DMS53 (cell line): ENCODE data around the gene PUM2.

Experiments
- DNase-seq: peaks from one replicate; lab custom pipeline; 2025; lab: John Stamatoyannopoulos, UW

The PUM2 gene

DNA sequence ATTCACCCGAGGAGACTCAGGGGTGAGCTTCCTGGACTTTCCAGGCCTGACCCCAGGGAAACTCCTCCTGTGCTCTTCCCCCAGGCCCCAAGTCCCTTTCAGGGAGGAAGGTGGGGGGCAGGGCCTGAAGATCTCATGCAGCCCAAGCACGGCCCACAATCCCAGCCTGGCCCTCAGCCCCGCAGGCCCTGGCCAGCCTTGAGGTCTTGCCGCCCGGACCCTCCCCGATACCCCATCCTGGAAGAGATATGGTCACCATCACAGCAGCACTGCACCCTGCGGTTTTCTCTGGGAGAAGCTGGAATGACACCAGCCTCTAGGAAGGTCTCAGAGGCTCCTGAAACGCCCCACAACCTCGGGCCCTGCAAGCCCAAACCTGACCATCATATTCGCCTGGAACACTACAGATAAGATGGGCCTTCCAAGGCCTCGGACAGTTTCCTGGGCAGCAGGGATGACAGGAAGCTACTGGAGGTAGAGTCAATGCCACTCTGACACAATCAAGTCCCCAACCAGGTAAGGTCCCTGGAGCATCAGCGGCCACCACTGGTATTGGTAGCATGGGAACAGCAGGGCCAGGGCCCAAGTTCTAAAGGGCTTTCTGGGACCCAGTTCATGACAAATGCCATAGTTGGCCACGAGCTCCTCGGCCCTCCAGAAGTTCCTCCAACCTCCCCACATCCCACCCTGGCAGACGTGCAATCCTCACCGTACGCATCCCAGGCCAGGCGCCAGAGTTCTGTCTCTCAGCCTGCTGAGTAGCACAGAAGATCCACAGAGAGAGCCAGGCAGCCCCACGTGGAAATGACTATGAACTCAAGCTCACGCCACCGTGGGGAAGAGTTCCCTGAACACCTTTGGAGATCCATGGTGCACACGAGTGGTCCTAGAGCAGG lies 134.3 kb downstream of the PUM2 start:
- DNase-seq, result no peak

DNA sequence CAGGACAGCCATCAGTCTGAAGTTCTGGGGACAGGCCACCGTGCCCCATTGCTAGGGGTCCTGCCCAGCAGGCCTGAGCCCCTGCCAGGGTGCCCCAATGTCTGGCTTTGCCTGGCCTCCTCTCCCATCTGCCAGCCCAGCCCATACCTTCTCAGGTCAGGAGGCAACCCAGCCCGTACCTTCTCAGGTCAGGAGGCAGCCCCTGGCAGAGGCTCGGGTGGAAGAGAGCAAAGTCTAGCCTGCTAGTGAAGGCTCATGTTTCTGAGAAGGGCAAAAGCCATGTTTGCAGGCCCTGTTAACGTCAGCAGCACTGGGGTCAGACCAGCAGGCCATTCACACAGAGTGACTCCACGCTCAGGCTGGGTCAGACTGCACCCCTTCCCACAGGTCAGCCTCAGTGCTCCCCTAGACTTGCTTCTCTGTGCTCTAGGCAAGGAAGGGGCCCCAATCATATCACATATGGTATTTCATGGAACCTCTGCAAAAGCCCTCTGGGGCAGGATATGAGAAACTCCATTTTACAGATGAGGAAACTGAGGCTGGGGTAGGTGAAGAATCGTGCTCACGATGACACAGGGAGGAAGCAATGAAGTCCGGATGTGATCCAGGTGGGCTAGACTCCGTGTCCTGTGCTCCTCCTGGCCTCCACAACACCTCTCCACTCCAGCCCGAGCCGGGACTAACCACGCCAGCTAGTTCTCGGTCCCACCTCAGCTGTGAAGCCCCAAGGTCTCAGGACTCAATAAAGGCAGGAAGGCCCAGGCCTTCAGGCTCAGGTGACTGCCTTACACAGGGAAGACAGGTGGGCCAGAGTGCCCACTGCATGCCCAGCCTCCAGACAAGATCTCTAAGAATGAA lies 135.2 kb downstream of the PUM2 start:
- DNase-seq, result peak; percentile 60

DNA sequence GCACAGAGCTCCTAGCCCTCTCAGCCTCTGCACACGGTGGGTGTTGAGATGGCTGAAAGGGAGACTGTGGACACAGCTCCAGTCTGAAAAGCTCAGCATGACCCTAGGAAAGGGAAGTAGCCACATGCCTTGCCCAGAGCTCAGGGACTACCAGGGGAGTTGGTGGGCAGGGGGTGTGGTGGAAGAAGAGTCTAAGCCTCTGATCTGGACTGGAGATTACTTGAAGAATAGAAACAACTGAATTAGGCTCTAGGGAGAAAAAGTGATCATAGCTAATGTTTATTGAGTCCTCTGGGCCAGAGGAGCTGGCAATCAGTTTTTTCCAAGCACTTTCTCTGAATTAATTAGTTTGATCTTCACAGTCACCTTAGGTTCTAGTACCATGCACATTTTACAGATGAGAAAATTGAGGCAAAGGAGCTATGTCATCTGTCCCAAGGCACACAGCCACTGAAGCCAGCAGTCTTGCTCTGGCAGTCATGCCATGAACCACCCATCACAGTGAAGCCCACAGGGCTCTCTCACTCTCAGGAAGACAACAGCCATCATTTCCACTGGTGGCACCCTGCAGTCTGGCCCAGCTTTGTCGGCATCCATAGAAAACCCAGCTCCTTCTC lies 136.0 kb downstream of the PUM2 start:
- DNase-seq, result peak; percentile 48

DNA sequence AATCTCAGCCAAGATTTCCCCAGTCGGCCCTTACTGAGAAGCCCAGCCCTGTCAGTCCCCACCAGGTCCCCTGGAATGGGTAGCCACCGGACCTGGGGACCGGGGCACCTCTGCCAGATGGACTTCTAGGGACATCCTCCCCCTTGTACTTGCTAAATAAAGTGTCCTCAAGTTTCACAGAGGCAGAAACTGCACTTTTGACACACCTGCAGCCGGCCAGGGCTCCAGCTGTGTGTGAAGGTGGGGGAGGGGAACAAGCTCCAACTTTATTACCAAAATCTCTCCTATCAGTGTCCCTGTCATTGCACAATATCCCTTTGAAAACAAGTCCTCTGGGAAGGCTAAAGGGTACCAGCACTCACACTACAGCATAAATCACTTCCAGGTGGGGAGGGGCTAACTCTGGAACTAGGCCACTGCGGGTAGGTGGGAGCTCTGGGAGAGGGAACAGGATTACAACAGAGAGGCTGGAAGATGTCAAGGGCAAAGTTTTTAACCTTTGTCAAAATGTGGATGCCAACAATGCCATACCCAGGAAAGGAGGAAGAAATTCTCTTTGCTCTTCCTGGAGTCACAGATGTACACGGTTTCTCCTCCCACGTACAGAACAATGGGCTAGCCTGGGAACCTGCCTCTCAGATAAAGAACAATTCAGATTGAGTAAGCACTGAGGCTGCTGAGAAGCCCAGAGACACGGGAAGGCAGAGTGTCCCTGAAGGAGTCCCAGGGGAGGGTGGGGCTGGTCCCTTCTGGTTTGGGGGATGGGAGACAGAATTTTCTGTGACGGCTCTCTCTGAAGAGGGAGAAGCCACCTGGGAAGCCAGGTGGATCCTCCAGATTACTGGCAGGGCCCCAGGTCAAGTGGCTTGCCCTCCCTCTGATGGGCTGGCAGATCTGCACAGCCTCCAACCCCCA lies 136.7 kb downstream of the PUM2 start:
- peak; percentile 93 for DNase-seq

DNA sequence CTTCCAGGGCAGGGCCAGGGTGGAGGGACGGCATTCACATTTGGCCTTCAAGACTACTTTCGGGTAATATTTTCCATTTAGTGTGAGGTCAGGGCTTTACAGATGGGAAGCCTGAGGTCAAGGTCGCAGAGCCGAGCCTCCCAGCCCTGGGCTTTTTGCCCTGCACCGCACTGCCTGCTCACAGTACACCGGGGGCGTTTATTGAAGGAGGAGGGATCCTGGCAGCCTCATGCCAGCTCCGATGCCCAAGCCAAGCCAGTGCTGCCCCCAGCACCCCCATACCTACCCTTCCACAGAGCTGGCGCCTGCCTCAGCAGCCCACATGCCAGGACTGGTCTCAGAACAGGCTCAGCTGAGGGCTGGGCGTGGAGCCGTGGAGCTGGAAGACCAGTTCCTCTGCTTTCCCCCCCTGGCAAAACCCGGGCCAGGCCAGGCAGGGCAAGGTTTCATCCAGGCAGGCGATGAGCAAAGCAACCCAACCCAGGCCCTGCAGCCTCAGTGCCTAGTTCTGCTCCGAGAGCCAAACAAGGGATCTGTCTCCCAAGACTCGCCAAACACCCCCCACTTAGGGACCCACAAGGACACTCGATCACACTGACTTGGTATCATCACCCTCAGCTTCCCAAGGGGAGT lies 137.7 kb downstream of the PUM2 start:
- DNase-seq, result peak; percentile 46

DNA sequence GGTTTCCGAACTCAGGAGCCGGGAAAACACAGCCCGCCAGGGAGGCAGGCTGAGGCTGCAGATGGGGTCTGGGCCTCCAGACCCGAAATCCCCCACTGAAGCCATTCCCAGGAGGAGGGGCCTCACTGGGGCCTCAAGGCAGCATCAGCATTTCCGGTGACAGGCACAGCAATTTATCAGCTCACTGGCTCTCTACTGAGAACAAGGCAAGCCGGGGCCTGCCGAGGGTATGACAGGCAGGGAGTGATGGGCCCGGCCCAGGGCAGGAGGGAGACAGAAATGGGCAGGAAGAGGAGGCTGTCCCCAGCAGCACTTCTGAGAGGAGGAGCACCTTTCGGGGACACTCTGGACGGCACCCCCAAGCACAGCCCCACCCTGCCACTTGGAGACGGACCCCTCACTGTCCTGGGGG lies 138.2 kb downstream of the PUM2 start:
- no peak for DNase-seq

DNA sequence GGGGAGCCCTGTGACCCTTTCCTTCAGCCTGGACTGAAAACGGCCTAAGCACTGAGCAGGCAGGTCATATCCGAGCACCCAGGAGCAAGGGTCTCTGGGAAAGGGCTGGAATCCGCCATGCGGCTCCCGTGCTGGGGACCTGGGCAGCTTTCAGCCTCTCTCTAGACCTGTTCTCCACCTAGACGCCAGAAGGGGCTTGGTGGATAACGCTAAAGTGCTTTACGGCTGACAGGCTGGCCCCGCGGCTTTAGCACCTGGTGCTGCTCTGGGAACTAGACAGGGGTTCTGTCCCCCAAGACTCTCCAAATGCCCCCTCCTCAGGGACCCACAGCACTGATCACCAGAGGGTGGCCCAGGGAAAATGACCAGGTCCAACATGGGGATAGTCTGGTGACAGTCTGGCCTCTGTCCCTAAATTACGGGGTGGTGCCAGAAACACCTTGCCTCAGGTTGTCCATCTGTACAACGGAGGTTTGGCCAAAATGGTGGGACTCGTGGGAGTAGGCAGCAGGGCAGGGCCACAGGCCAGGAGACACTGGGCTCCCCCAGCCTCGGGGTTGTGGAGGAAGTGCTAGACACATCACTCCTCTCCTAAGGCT lies 138.7 kb downstream of the PUM2 start:
- no peak for DNase-seq

DNA sequence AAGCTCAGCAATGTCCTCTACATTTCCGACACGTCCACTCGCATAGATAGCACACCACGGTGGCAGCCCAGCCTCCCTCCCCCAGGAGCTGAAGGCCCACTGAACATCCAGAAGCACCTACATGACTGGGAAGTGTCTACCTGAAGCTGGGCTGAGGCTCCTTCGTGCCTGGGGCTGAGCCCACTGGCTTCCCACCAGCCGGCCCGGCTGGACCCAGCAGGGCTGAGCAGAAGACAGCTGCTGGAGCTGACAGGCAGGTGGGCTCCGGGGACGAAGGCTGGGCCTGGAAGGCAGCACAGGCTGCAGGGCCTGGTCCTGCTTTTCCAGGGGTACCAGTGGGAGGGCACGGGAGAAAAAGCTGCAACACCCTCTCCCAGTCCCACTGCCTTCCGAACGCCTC lies 139.2 kb downstream of the PUM2 start:
- DNase-seq, result no peak

DNA sequence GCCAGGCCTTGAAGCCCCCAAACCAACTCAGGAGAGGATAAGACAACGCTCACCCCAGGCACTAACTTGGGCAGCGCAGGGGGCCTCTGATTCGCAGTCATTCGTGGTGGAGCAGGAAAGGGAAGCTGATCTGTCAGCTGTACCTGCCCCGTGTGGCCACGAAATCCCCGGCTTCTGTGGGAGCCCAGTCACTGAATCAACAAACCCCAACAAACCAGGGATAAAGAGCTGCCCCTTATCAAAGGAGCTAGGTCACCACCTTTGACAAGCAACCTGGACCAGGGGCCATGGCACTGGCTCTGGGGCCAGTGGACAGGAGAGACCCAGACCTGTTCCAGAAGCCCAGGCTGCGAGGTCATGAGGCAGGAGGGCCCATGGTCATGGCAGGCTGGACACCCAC lies 140.2 kb downstream of the PUM2 start:
- DNase-seq, result no peak

DNA sequence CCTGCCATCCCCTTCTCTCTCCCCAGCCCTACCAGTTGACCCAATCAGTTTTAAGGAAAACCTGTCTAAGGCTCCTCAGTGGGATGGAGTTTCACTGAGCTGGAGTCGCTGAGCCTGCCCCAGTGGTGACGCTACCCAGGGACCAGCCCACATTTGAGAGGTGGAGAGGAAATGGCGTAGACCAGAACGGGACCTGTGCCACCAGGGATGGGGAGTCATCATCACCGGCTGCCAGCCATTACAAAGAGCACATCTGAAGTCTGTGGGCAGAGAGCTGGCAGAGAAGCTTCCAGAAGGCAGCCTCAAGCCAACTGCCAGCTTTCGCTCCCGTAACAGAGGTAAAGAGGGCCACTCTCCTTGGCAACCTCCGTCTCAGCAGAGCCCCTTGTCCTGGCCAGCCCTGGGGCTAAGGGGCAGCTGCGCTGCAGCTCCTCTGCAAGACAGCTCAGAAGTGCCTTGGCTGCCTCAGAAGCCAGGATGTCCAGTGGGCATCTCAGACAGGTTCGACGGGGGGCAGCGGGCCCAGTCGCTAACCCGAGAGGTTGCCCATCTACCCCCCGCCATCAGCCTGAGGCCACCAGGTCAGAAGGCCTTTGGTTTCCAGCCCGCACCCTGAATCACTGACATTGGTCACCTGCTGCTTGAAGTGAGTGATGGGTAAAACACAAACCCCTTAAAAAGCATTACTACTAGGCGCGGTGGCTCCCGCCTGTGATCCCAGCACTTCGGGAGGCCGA lies 141.1 kb downstream of the PUM2 start:
- DNase-seq, result no peak

DNA sequence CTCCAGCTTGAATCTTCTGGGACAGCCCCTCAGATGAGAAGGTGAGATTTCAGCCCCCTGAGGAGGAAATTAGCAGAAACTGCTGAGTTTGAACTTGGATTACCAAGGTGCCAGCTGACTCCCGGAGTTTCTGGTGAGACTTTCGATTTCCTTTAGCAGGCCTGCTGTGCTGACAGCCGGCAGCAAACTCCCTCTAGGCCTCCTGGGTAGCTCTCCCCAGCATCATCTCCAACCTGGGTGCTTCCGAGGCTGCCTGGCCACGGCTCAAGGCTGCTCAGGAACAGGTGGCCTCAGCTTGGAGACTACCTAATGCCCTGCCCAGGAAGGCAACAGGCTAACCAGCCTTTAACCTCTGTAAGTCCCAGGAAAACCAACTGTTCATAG lies 142.2 kb downstream of the PUM2 start:
- DNase-seq, result peak; percentile 58

DNA sequence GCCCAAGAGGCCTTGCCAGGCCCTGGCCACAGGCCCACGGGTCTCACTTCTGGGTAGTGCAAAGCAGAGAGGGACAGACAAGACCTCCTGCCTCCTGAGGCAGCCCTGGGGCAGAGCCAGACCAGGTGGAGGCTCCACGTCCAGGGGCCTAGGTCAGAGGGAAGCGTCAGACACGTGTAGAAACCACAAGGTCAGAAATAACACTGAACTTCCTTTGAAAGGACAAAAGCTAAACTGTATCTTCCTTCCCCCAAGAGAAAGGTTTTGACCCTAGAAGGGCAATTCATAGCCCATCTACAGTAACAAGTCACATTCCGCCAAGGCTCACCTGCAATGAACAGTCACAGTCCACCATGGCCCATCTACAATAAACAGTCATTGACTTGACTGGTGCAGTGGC lies 143.6 kb downstream of the PUM2 start:
- no peak for DNase-seq

DNA sequence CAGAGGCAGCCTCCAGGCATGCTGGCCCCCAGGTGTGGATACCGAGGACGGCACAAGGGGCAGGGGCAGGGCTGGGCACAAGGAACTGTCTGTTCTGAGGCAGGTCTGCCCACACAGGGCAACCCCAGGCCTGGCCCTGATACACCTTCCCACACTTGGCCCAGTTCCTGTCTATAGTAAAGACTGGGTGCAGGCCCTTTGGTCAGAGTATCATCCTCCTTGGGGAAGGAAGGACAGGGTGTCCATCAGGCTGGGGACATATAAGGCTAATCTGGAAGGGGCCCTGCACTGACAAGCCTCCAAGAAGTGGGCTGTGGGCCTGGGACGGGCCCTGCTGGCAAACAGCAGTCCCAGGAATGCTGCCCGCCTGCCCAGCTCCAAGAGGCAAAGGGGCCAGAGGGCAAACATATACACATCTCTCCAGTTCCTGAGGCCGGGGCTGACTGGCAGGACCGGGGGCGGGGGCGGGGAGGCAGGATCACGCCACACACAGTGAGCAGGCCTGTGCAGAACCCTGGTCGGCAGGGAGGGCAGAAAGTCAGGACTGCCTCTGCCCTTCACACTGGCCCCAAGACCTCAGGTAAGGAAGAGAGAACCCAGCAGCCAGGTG lies 144.6 kb downstream of the PUM2 start:
- DNase-seq, result no peak

DNA sequence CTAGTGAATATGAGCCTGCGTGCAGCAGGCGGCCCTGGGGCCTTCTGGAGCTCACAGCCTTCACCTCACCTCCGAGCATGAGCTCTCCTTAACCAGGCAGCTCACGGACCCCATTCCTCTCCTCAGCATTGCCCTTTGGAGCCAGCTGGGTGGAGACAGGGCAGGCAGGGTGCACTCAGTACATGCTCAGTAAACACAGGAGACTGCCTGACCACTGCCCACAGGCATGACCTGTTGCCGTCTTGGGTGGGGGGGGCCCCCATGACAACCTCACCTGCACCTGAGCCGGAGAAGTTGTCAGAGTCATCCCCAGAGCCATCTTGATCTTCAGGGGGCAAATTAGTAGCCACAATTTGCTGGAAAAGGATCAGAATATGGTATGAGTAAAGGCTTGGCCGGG lies 145.6 kb downstream of the PUM2 start:
- DNase-seq, result no peak

DNA sequence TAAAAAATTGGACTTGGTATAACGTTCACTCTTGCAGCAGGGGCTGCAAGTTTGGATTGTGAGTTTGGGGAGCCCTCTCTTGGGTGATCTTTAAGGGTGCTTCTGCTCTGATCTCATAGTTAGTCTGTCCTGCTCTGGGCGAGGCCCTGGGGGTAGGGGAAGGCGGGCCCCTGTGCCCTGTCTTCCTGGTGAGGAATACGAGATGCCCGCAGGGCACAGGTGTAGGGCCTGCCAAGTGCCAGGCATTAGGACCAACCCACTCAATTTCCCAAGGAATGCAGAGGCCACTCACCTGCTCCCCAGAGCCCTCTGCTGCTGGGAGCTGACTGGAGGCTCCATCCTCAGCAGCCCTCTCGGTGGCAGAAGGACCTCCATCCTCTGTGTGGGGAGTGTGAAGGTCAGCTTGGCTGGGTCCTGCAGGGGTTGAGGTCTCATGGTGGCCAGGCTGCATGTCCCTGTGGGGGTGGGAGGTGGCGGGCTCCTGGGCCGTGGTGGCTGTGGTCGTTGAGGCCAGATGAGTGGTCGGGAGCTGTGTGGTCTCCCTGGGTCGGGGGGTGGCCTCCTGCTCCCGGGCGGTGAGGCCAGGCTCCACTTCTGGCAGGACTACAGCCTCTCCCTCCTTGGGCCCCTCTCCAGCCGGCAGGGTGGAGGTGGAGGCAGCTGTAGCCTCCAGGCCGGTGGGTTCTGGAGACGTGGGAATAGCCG lies 147.0 kb downstream of the PUM2 start:
- DNase-seq, result no peak

DNA sequence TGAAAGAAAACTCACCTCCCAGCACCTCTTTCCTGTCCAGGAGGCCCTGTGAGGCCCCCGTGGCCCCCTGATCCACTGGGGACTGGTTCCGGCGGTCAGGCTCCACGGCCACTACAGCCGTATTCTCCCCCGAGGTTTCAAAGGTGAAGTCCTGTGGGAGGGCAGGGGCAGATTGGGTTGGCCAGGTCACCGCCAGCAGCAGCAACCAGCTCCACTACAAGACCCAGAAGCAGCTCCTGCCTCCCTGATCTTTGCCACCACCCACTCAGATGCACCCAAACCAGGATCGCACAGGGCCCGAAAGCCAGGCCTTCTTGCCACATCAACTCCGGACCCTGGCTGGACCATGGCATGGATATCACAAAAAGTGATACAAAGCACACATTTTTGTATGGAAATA lies 147.6 kb downstream of the PUM2 start:
- no peak for DNase-seq

DNA sequence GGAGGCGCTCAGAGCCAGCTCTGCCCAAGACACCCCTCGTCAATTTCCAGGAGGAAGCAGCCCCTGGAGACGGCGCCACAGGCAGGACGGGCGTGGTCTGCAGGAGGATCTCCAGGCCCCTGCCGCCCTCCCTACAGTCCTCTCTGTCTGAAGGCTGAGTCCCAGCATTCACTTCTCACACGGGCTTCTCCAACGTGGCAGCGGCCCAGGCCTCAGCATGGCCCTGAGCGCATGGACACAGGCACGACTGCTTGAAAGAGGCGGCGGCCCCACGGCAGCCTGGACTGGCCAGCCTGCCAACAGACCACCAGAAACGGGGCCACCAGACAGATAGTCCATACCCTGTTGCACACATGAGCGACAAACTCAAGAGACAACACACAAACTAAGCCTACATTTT lies 149.0 kb downstream of the PUM2 start:
- DNase-seq, result no peak

DNA sequence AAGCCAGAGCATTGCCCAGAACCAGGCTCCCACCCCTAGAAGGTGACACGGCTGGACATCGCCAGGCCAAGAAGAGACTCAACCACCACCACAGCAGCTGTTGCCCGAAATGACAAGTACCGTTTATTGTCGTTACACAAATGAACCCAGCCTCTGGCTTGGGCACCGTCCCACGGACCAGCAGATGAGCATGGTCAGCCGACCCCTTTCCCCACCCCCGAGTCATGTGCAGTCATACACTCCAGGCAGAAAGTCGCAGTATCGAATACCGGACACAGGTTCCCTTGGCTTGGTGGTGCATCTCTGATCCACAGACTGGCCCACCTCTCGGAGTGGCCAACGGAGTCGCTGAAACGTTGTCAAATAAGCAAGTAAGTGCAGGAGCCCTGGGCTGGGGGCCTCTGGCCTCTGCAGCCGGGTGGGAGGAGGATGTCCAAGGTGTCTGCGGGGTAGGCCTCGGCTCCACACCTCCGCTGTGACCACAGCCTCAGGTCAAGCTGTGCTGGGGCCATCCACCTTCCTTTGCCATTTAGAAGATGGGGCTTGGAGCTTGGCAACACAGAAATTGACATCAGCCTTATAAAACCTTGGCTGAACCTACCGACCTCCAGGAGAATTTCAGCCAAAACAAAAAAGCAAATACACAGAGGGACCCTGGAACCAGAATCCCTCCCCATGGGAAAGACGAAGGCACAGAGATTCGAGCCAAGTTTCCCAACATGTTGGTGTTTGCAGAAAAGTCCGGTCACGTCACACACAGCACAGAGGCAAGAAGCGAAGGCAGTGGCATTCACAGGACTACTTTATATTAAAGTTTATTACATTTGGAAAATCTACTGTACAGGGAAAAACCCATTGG lies 149.7 kb downstream of the PUM2 start:
- no peak for DNase-seq
